ENCODE data around the gene GREB1. TPM values are rescaled to one million over a fixed set of nuclear protein-coding genes. Genes with fewer than 3 reads are reported as not detected.

The GREB1 gene
- polyA plus RNA-seq, 1 donor from 2014 or later, result 17.2 TPM

DNA sequence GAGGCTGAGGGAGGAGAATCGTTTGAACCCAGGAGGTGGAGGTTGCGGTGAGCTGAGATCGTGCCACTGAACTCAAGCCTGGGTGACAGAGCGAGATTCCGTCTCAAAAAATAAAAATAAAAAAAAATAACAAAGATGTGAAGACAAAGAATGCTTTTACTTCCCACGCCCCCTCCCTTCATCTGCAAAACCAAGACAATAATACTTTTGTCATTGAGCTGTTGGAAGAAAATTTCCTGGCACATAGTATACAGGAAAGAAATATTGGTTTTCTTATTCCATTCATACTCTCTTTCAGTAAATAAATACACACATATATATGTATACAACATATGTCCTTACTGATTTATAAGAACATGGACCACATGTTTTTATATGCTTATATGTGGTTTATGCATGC, 12.2 kb downstream of the GREB1 start:
- no peaks in the 10 kb centered on the region for H3K27me3 ChIP-seq (ENCODE audit: insufficient read depth, low read depth, low read length)
- no peaks in the 10 kb centered on the region for H3K9me2 ChIP-seq (ENCODE audit: insufficient read depth, low read length)
- H2AFZ ChIP-seq (ENCODE audit: low read depth, low read length), result no peak overlapping the region
- no peaks in the 10 kb centered on the region for H3K79me2 ChIP-seq (replicated peaks; ENCODE audit: insufficient read depth, low read length)
- H3K9ac ChIP-seq (ENCODE audit: low read length), result no peak overlapping the region
- H3K9me3 ChIP-seq (ENCODE audit: low read length), result no peaks in the 10 kb centered on the region
- no peak overlapping the region for H3K4me2 ChIP-seq (ENCODE audit: low read length)
- no peak overlapping the region for H3K27ac ChIP-seq (ENCODE audit: low read length)
- no peaks in the 10 kb centered on the region for H4K20me1 ChIP-seq (ENCODE audit: insufficient read depth)
- TF ChIP-seq TAF1 (IDR thresholded peaks at IDR 0.05; ENCODE audit: low read depth) (no peak), EP300 (conservative IDR thresholded peaks at IDR 0.05; ENCODE audit: poor library complexity, severe bottlenecking) (no peak), EZH2 (IDR thresholded peaks at IDR 0.05; ENCODE audit: borderline replicate concordance, insufficient read depth, low read length, poor library complexity, severe bottlenecking) (no peak), POLR2AphosphoS5 (IDR thresholded peaks at IDR 0.05) (no peak), RAD21 (conservative IDR thresholded peaks at IDR 0.05) (no peak), MXI1 (conservative IDR thresholded peaks at IDR 0.05; ENCODE audit: poor library complexity, severe bottlenecking) (no peak), SMC3 (conservative IDR thresholded peaks at IDR 0.05; ENCODE audit: poor library complexity) (no peak)
- TF ChIP-seq, protein P1, sequence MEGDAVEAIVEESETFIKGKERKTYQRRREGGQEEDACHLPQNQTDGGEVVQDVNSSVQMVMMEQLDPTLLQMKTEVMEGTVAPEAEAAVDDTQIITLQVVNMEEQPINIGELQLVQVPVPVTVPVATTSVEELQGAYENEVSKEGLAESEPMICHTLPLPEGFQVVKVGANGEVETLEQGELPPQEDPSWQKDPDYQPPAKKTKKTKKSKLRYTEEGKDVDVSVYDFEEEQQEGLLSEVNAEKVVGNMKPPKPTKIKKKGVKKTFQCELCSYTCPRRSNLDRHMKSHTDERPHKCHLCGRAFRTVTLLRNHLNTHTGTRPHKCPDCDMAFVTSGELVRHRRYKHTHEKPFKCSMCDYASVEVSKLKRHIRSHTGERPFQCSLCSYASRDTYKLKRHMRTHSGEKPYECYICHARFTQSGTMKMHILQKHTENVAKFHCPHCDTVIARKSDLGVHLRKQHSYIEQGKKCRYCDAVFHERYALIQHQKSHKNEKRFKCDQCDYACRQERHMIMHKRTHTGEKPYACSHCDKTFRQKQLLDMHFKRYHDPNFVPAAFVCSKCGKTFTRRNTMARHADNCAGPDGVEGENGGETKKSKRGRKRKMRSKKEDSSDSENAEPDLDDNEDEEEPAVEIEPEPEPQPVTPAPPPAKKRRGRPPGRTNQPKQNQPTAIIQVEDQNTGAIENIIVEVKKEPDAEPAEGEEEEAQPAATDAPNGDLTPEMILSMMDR (IDR thresholded peaks at IDR 0.05; ENCODE audit: poor library complexity, severe bottlenecking), result no peak
- TF ChIP-seq, protein P2, sequence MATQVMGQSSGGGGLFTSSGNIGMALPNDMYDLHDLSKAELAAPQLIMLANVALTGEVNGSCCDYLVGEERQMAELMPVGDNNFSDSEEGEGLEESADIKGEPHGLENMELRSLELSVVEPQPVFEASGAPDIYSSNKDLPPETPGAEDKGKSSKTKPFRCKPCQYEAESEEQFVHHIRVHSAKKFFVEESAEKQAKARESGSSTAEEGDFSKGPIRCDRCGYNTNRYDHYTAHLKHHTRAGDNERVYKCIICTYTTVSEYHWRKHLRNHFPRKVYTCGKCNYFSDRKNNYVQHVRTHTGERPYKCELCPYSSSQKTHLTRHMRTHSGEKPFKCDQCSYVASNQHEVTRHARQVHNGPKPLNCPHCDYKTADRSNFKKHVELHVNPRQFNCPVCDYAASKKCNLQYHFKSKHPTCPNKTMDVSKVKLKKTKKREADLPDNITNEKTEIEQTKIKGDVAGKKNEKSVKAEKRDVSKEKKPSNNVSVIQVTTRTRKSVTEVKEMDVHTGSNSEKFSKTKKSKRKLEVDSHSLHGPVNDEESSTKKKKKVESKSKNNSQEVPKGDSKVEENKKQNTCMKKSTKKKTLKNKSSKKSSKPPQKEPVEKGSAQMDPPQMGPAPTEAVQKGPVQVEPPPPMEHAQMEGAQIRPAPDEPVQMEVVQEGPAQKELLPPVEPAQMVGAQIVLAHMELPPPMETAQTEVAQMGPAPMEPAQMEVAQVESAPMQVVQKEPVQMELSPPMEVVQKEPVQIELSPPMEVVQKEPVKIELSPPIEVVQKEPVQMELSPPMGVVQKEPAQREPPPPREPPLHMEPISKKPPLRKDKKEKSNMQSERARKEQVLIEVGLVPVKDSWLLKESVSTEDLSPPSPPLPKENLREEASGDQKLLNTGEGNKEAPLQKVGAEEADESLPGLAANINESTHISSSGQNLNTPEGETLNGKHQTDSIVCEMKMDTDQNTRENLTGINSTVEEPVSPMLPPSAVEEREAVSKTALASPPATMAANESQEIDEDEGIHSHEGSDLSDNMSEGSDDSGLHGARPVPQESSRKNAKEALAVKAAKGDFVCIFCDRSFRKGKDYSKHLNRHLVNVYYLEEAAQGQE (IDR thresholded peaks at IDR 0.05; ENCODE audit: borderline replicate concordance), result no peak
- no peaks in the 10 kb centered on the region for H3K36me3 ChIP-seq (ENCODE audit: insufficient read depth, low read length)
- no peak overlapping the region for H3K4me3 ChIP-seq (ENCODE audit: low read length)
- H3F3A ChIP-seq (ENCODE audit: insufficient read depth, low read length, poor library complexity, severe bottlenecking), result no peaks in the 10 kb centered on the region

DNA sequence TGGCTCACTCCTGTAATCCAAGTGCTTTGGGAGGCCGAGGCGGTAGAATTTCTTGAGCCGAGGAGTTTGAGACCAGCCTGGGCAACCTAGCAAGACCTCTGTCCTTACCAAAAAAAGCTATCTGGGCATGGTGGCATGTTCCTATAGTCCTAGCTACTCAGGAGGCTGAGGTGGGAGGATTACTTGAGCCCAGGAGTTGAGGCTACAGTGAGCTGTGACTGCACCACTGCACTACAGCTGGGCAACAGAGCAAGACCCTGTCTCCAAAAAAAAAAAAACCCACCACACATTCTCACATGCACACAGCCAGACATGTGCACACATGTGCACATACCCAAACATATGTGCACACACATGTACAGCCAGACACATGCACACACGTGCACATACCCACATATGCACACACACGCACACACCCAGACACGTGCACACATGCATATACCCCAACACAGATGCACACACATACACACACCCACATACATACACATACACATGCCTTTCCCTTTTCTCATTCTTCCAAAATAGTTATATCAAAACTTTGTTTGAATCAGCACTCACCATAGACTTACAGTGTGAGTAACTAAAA, 14.2 kb downstream of the GREB1 start:
- no peaks in the 10 kb centered on the region for H3K9me3 ChIP-seq (ENCODE audit: low read length)
- H3K79me2 ChIP-seq (replicated peaks; ENCODE audit: insufficient read depth, low read length), result no peaks in the 10 kb centered on the region
- H3K27ac ChIP-seq (ENCODE audit: low read length), result no peak overlapping the region
- H3K27me3 ChIP-seq (ENCODE audit: insufficient read depth, low read depth, low read length), result no peaks in the 10 kb centered on the region
- TF ChIP-seq TAF1 (IDR thresholded peaks at IDR 0.05; ENCODE audit: low read depth) (no peak), POLR2AphosphoS5 (IDR thresholded peaks at IDR 0.05) (no peak)
- TF ChIP-seq, protein P1 (IDR thresholded peaks at IDR 0.05; ENCODE audit: poor library complexity, severe bottlenecking), result no peak
- no peaks in the 10 kb centered on the region for H3F3A ChIP-seq (ENCODE audit: insufficient read depth, low read length, poor library complexity, severe bottlenecking)
- no peaks in the 10 kb centered on the region for H4K20me1 ChIP-seq (ENCODE audit: insufficient read depth)
- no peak overlapping the region for H3K4me2 ChIP-seq (ENCODE audit: low read length)
- H3K36me3 ChIP-seq (ENCODE audit: insufficient read depth, low read length), result peaks cover 4% of the 10 kb centered on the region
- H3K4me3 ChIP-seq (ENCODE audit: low read length), result no peak overlapping the region
- no peak overlapping the region for H2AFZ ChIP-seq (ENCODE audit: low read depth, low read length)
- H3K9ac ChIP-seq (ENCODE audit: low read length), result no peak overlapping the region
- no peaks in the 10 kb centered on the region for H3K9me2 ChIP-seq (ENCODE audit: insufficient read depth, low read length)

Data from neural cell (in vitro differentiated cells).